CD4-positive, alpha-beta T cell (primary cell): ENCODE data around the gene MEF2A. TPM values are rescaled to one million over a fixed set of nuclear protein-coding genes. Genes with fewer than 3 reads are reported as not detected.

Experiments used
- ATAC-seq: fragments of 200-7000 bp; cut with Tn5 transposase; one replicate; pipeline ENCODE4 v1.10.0; 2022; ENCODE audit warnings: mild to moderate bottlenecking; ENCODE audit not compliant: poor library complexity
- CTCF ChIA-PET: fragments of 350-600 bp; sonication (Branson Sonifier 250); formaldehyde crosslinking; loops from one replicate; lab custom pipeline; 2021; ENCODE audit warnings: antibody characterized with exemption, inconsistent platforms; lab: Charles Lee
- POLR2A ChIA-PET: fragments of 350-600 bp; sonication (Branson Sonifier 250); formaldehyde crosslinking; loops from one replicate; lab custom pipeline; 2021; ENCODE audit warnings: antibody characterized with exemption, inconsistent platforms; lab: Charles Lee
- DNase-seq, 14 experiments: peaks; one replicate each; pipeline ENCODE4 v3.0.0-alpha.2; 2013 to 2020; ENCODE audit warnings: mixed read lengths in 2 of 14
- H3K27ac ChIP-seq, 2 donors: one replicate each; pipeline versions ENCODE4 v1.5.1 to v1.7.0; 2013; ENCODE audit warnings: low read length in 2 of 2, low read depth in 1 of 2, mild to moderate bottlenecking in 1 of 2
- H3K27me3 ChIP-seq, 2 experiments: 1 replicate in 1 of 2; 2 replicates in 1 of 2; pipeline versions ENCODE4 v1.6.1 to v1.7.0; 2013; ENCODE audit warnings: low read length in 2 of 2, control low read depth in 1 of 2, mild to moderate bottlenecking in 1 of 2, moderate library complexity in 1 of 2; ENCODE audit not compliant: insufficient read depth in 2 of 2, control insufficient read depth in 1 of 2
- H3K36me3 ChIP-seq: one replicate; pipeline ENCODE4 v1.6.1; 2013; ENCODE audit warnings: low read length, control low read depth; ENCODE audit not compliant: insufficient read depth
- H3K4me1 ChIP-seq: one replicate; pipeline ENCODE4 v1.6.1; 2013; ENCODE audit warnings: low read length, control low read depth; ENCODE audit not compliant: insufficient read depth
- H3K4me3 ChIP-seq: one replicate; pipeline ENCODE4 v1.5.1; 2013; ENCODE audit warnings: mild to moderate bottlenecking, low read length, moderate library complexity
- H3K9me3 ChIP-seq, 2 experiments: 1 replicate in 1 of 2; 2 replicates in 1 of 2; pipeline versions ENCODE4 v1.6.1 to v1.7.0; 2013; ENCODE audit warnings: low read length in 2 of 2, mild to moderate bottlenecking in 2 of 2, control low read depth in 1 of 2, moderate library complexity in 1 of 2; ENCODE audit not compliant: control insufficient read depth in 1 of 2, insufficient read depth in 1 of 2
- H3K27ac Mint-ChIP-seq: one replicate; pipeline ENCODE4 v1.8.0; 2020; ENCODE audit warnings: mixed read lengths
- H3K27me3 Mint-ChIP-seq: one replicate; pipeline ENCODE4 v1.8.0; 2021; ENCODE audit warnings: mixed read lengths
- H3K36me3 Mint-ChIP-seq: one replicate; pipeline ENCODE4 v1.8.0; 2021; ENCODE audit warnings: low read depth, mixed read lengths
- H3K4me1 Mint-ChIP-seq: one replicate; pipeline ENCODE4 v1.8.0; 2021; ENCODE audit warnings: low read depth, mixed read lengths
- H3K4me3 Mint-ChIP-seq: one replicate; pipeline ENCODE4 v1.8.0; 2020; ENCODE audit warnings: mild to moderate bottlenecking, mixed read lengths
- H3K9me3 Mint-ChIP-seq: one replicate; pipeline ENCODE4 v1.8.0; 2020; ENCODE audit warnings: mixed read lengths
- intact Hi-C, 2 experiments: fragments of 100-400 bp; cut with DNase I in 1 of 2; cut with micrococcal nuclease in 1 of 2; formaldehyde crosslinking; loops; one replicate each; pipeline versions ENCODE4 v1.15.1 to v1.9.0; 2023 to 2025; cut with DNase I, micrococcal nuclease
- total RNA-seq, 174 experiments: library from RNA in 2 of 174; stranded (reverse) in 2 of 174; gene quantifications; one replicate each; pipeline ENCODE4 v1.2.3 and lab custom pipeline; 2021 to 2026
- TF ChIP-seq, protein P1 (sequence below): fragments of 200-600 bp; IDR thresholded peaks from one replicate; pipeline ENCODE4 v1.8.0; 2022; ENCODE audit warnings: antibody characterized with exemption, mild to moderate bottlenecking

The MEF2A gene
- total RNA-seq, 2 experiments from 2014 or later, result 23.2 to 24.9 TPM

DNA sequence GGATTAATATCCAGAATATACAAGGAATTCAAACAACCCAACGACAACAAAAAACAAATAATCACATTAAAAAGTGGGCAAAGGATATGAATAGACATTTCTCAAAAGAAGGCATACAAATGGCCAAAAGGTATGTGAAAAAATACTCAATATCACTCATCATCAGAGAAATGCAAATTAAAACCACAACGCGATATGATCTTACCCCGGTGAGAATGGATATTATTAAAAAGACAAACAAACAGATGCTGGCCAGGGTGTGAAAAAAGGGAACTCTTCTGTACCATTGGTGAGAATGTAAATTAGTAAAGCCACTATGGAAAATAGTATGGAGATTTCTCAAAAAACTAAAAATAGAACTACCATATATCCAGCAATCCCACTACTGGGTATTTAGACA, 43.5 kb upstream of the MEF2A start:
- Histone ChIP-seq H3K4me1 (no peaks in the 10 kb centered on the region), H3K4me3 (no peak overlapping the region), H3K9me3 (peaks cover 0 to 3% of the 10 kb centered on the region in 2 experiments), H3K27ac (no peak overlapping the region), H3K36me3 (no peaks in the 10 kb centered on the region), H3K27me3 (no peaks in the 10 kb centered on the region)
- Mint-ChIP-seq H3K27me3 (no peaks in the 10 kb centered on the region), H3K36me3 (peaks cover 6% of the 10 kb centered on the region), H3K9me3 (peaks cover 5% of the 10 kb centered on the region), H3K4me1 (peaks cover 19% of the 10 kb centered on the region), H3K4me3 (no peak overlapping the region), H3K27ac (no peak overlapping the region)
- ChIA-PET CTCF (no interaction called here), POLR2A (no interaction called here)
- intact Hi-C loops, result no loop called here
- ATAC-seq (no peak), DNase-seq (no peak)
- TF ChIP-seq, protein P1, sequence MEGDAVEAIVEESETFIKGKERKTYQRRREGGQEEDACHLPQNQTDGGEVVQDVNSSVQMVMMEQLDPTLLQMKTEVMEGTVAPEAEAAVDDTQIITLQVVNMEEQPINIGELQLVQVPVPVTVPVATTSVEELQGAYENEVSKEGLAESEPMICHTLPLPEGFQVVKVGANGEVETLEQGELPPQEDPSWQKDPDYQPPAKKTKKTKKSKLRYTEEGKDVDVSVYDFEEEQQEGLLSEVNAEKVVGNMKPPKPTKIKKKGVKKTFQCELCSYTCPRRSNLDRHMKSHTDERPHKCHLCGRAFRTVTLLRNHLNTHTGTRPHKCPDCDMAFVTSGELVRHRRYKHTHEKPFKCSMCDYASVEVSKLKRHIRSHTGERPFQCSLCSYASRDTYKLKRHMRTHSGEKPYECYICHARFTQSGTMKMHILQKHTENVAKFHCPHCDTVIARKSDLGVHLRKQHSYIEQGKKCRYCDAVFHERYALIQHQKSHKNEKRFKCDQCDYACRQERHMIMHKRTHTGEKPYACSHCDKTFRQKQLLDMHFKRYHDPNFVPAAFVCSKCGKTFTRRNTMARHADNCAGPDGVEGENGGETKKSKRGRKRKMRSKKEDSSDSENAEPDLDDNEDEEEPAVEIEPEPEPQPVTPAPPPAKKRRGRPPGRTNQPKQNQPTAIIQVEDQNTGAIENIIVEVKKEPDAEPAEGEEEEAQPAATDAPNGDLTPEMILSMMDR, result no peak

DNA sequence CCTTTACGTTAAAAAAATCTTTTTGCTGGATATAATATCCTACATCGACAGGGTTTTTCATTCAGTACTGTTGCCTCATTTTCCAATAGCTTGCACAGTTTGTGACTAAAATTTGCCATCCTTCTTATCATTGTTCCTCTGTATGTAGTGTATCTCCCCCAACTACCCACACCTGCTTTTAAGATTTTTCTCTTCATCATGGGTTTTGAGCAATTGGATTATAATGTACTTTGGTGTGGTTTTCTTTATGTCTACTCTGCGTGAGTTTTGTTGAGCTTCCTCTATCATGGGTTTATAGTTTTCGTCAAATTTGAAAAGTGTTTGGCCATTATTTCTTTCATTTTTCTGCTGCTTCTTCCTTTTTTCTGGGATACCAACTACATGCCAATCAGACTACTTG, 39.6 kb upstream of the MEF2A start:
- Mint-ChIP-seq H3K4me3 (no peak overlapping the region), H3K9me3 (peaks cover 9% of the 10 kb centered on the region), H3K4me1 (peaks cover 19% of the 10 kb centered on the region), H3K27me3 (no peaks in the 10 kb centered on the region), H3K36me3 (peaks cover 6% of the 10 kb centered on the region), H3K27ac (no peak overlapping the region)
- no peaks in the 10 kb centered on the region for H3K36me3 ChIP-seq
- intact Hi-C loops, result no loop called here
- no peaks in the 10 kb centered on the region for H3K4me1 ChIP-seq
- H3K27ac ChIP-seq, result no peak overlapping the region
- H3K4me3 ChIP-seq, result no peak overlapping the region
- peak; percentile 34 for ATAC-seq
- ChIA-PET CTCF (no interaction called here), POLR2A (no interaction called here)
- DNase-seq, result no peak
- no peaks in the 10 kb centered on the region for H3K27me3 ChIP-seq
- H3K9me3 ChIP-seq, result peaks cover 0 to 3% of the 10 kb centered on the region in 2 experiments
- TF ChIP-seq, protein P1, result no peak

DNA sequence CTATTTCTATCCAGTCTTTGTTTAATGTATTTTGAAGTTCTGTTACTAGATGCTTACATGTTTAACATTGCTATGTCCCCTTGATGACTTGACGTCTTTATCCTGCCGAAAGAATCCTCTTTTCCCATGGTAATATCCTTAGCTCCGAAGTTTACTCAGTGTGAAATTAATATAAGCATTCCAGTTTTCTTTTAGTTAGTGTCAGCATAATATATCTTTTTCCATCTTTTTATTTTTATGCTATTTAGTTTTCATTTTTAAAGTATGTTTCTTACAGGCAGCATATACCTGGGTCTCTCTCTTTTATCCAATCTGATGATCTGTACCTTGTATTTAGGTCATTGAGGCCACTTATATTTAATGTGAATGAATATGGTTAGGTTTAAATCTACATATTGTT, 39.1 kb upstream of the MEF2A start:
- Mint-ChIP-seq H3K27me3 (no peaks in the 10 kb centered on the region), H3K27ac (no peak overlapping the region), H3K36me3 (peaks cover 6% of the 10 kb centered on the region), H3K9me3 (peaks cover 9% of the 10 kb centered on the region), H3K4me3 (no peak overlapping the region), H3K4me1 (peaks cover 19% of the 10 kb centered on the region)
- H3K4me1 ChIP-seq, result no peaks in the 10 kb centered on the region
- TF ChIP-seq, protein P1, result no peak
- no peak overlapping the region for H3K27ac ChIP-seq
- H3K9me3 ChIP-seq, result peaks cover 0 to 3% of the 10 kb centered on the region in 2 experiments
- ATAC-seq (no peak), DNase-seq (no peak)
- H3K27me3 ChIP-seq, result no peaks in the 10 kb centered on the region
- no peaks in the 10 kb centered on the region for H3K36me3 ChIP-seq
- intact Hi-C loops, result no loop called here
- ChIA-PET POLR2A (no interaction called here), CTCF (no interaction called here)
- H3K4me3 ChIP-seq, result no peak overlapping the region
